Endothelial cell of umbilical vein (primary cell): ENCODE results near the gene ASS1. TPM values are rescaled to one million over a fixed set of nuclear protein-coding genes. Genes with fewer than 3 reads are reported as not detected.

Experiments
- BruUV-seq: library from RNA; stranded (reverse); fragments of 400-500 nt; replicated peaks from 2 replicates; lab custom pipeline; 2021; lab: Mats Ljungman, UMichigan
- CTCF ChIA-PET: fragments of 300-600, 350-600 bp; sonication (Branson Sonifier 250); formaldehyde crosslinking; loops from one replicate; lab custom pipeline; 2021; ENCODE audit warnings: antibody characterized with exemption, inconsistent platforms; lab: Charles Lee
- POLR2A ChIA-PET: fragments of 300-600, 350-600 bp; sonication (Branson Sonifier 250); formaldehyde crosslinking; loops from one replicate; lab custom pipeline; 2021; ENCODE audit warnings: antibody characterized with exemption, inconsistent platforms; lab: Charles Lee
- DNase-seq: peaks from one replicate; pipeline ENCODE4 v3.0.0-alpha.2; 2011; ENCODE audit warnings: low read depth, low spot score
- FAIRE-seq: peaks from 2 replicates; lab custom pipeline; 2011; peaks lifted over from hg19 to GRCh38; lab: Jason Lieb, UNC
- H2AFZ ChIP-seq: 2 replicates; pipeline ENCODE4 v1.6.0; 2012; ENCODE audit warnings: low read depth, low read length, control low read depth, inconsistent platforms
- H3K27ac ChIP-seq: 2 replicates; pipeline ENCODE4 v1.5.1; 2011; ENCODE audit warnings: low read depth, mild to moderate bottlenecking, control low read depth, low read length, moderate library complexity; ENCODE audit not compliant: insufficient read depth
- H3K27me3 ChIP-seq, 2 experiments: 2 replicates each; pipeline versions ENCODE4 v1.6.0 to v1.6.1; 2011; ENCODE audit warnings: low read length in 2 of 2, mixed read lengths in 1 of 2; ENCODE audit not compliant: control insufficient read depth in 2 of 2, insufficient read depth in 2 of 2
- H3K36me3 ChIP-seq, 2 experiments: 2 replicates in 1 of 2; 3 replicates in 1 of 2; pipeline ENCODE4 v1.5.1; 2011; ENCODE audit warnings: low read length in 2 of 2, mild to moderate bottlenecking in 1 of 2, moderate library complexity in 1 of 2; ENCODE audit not compliant: control insufficient read depth in 2 of 2, insufficient read depth in 2 of 2; ENCODE audit errors: extremely low read depth in 1 of 2
- H3K4me1 ChIP-seq: 3 replicates; pipeline ENCODE4 v1.5.1; 2011; ENCODE audit warnings: mild to moderate bottlenecking, low read length; ENCODE audit not compliant: control insufficient read depth, insufficient read depth; ENCODE audit errors: extremely low read depth
- H3K4me2 ChIP-seq: 2 replicates; pipeline ENCODE4 v1.6.1; 2011; ENCODE audit warnings: low read length, control low read depth, mixed read lengths; ENCODE audit not compliant: insufficient read depth
- H3K4me3 ChIP-seq, 3 experiments: fragments of 200-600 bp in 1 of 3; sonication (generic), shearing (Covaris generic) in 1 of 3; replicated peaks in 1 of 3; 2 replicates each; pipeline ENCODE4 v1.5.1; 2011 to 2016; ENCODE audit warnings: control low read depth in 3 of 3, low read length in 3 of 3, mild to moderate bottlenecking in 2 of 3, inconsistent platforms in 1 of 3, low read depth in 1 of 3, moderate library complexity in 1 of 3; ENCODE audit not compliant: insufficient read depth in 1 of 3
- H3K79me2 ChIP-seq: 2 replicates; pipeline ENCODE4 v1.6.0; 2012; ENCODE audit warnings: low read length, inconsistent platforms; ENCODE audit not compliant: control insufficient read depth, insufficient read depth
- H3K9ac ChIP-seq: replicated peaks from 2 replicates; pipeline ENCODE3; 2011; ENCODE audit warnings: low read length, control low read depth; ENCODE audit not compliant: insufficient read depth; ENCODE audit errors: extremely low read depth
- H3K9me1 ChIP-seq: replicated peaks from 3 replicates; pipeline ENCODE4 v1.6.0; 2011; ENCODE audit warnings: mild to moderate bottlenecking, low read length; ENCODE audit not compliant: control insufficient read depth, insufficient read depth; ENCODE audit errors: extremely low read depth
- H3K9me3 ChIP-seq: replicated peaks from 2 replicates; pipeline ENCODE4 v1.5.1; 2012; ENCODE audit warnings: low read length, inconsistent platforms; ENCODE audit not compliant: control insufficient read depth, insufficient read depth
- H4K20me1 ChIP-seq: replicated peaks from 2 replicates; pipeline ENCODE3; 2011; ENCODE audit warnings: mild to moderate bottlenecking, low read length; ENCODE audit not compliant: control insufficient read depth, insufficient read depth; ENCODE audit errors: extremely low read depth
- CTCF ChIP-seq, 2 donors: IDR thresholded peaks; 1 replicate in 1 of 2; 2 replicates in 1 of 2; pipeline ENCODE4 v1.5.1; 2011; ENCODE audit warnings: low read length in 2 of 2, mild to moderate bottlenecking in 2 of 2, moderate library complexity in 2 of 2, control low read depth in 1 of 2, inconsistent platforms in 1 of 2, low read depth in 1 of 2; ENCODE audit not compliant: insufficient read depth in 1 of 2; ENCODE audit errors: extremely low read depth in 1 of 2
- EZH2 ChIP-seq: IDR thresholded peaks from 2 replicates; pipeline ENCODE4 v1.6.1; 2012; ENCODE audit warnings: borderline replicate concordance, low read depth, mild to moderate bottlenecking, moderate library complexity, low read length, inconsistent platforms; ENCODE audit not compliant: severe bottlenecking
- FOS ChIP-seq: IDR thresholded peaks from 2 replicates; pipeline ENCODE4 v1.6.1; 2011; ENCODE audit warnings: mild to moderate bottlenecking, low read length, moderate library complexity, borderline replicate concordance; ENCODE audit not compliant: insufficient read depth
- JUN ChIP-seq: IDR thresholded peaks from 2 replicates; pipeline ENCODE4 v1.6.1; 2011; ENCODE audit warnings: borderline replicate concordance, low read depth; ENCODE audit not compliant: insufficient read length, insufficient read depth
- MAX ChIP-seq: IDR thresholded peaks from 2 replicates; pipeline ENCODE4 v1.6.1; 2011; ENCODE audit not compliant: insufficient read depth, insufficient read length
- MYC ChIP-seq: IDR thresholded peaks from one replicate; pipeline ENCODE4 v1.6.1; 2011; ENCODE audit warnings: mild to moderate bottlenecking, low read depth, low read length
- POLR2AphosphoS5 ChIP-seq: IDR thresholded peaks from 2 replicates; pipeline ENCODE4 v1.6.1; 2012; ENCODE audit warnings: low read depth, mild to moderate bottlenecking, control low read depth, low read length, moderate library complexity; ENCODE audit not compliant: insufficient read depth
- dilution Hi-C: fragments of 300-500 bp; cut with MboI; formaldehyde crosslinking; loops from one replicate; pipeline ENCODE4 v1.15.0; 2019; ENCODE audit warnings: low sequenced_read_pairs; ENCODE audit not compliant: extremely low pct_ligation_motif_present
- intact Hi-C: fragments of 100-400 bp; cut with micrococcal nuclease; formaldehyde crosslinking; loops from one replicate; pipeline ENCODE4 v1.10.0; 2022
- polyA plus RNA-seq, 4 experiments: library from polyadenylated mRNA; depleted of rRNA in 3 of 4; stranded (reverse) in 3 of 4; unstranded in 1 of 4; fragments of >200 nt; gene quantifications; 2 replicates each; pipeline versions ENCODE4 v1.2.1 to v1.2.3, GENCODE V29; 2011 to 2012; ENCODE audit warnings: missing spikeins in 1 of 4
- total RNA-seq: library from RNA; stranded (reverse); gene quantifications from 2 replicates; pipeline ENCODE4 v1.2.3, GENCODE V29; 2021

Gene ASS1
- total and polyA plus RNA-seq, 2 donors (not counting 3 experiments of a cell fraction or from before 2014, with no cell fraction given) = 3.6 to 12.4 TPM

- H4K20me1 ChIP-seq = no peaks in the 10 kb centered on the region
- no peak for FAIRE-seq
- ChIA-PET POLR2A (no interaction called here), CTCF (no interaction called here)
- no peaks in the 10 kb centered on the region for H3K27me3 ChIP-seq
- H3K4me2 ChIP-seq = no peak overlapping the region
- H3K36me3 ChIP-seq = no peaks in the 10 kb centered on the region
- no peak overlapping the region for H2AFZ ChIP-seq
- H3K4me3 ChIP-seq = no peak overlapping the region
- no peak overlapping the region for H3K9ac ChIP-seq
- intact Hi-C loops (no loop called here), dilution Hi-C loops (no loop called here)
- no peak overlapping the region for H3K27ac ChIP-seq
- no peaks in the 10 kb centered on the region for H3K9me3 ChIP-seq
- no peaks in the 10 kb centered on the region for H3K9me1 ChIP-seq
- BruUV-seq = no TSS peak
- no peak for DNase-seq
- H3K79me2 ChIP-seq = no peaks in the 10 kb centered on the region
- H3K4me1 ChIP-seq = peaks cover 12% of the 10 kb centered on the region
- TF ChIP-seq EZH2 (no peak), MYC (no peak), MAX (no peak), POLR2AphosphoS5 (no peak), CTCF (IDR thresholded peaks at IDR 0.05; ENCODE audit: extremely low read depth in 1 of 2, insufficient read depth in 1 of 2, low read depth in 1 of 2, low read length in 2 of 2) (no peak), JUN (no peak), FOS (no peak)
Observed at GRCh38 chr9:130428086-130428665, 16.6 kb upstream of the ASS1 start.
